Smooth muscle cell of trachea (primary cell): ENCODE measurements around the gene KBTBD7. TPM values are rescaled to one million over a fixed set of nuclear protein-coding genes. Genes with fewer than 3 reads are reported as not detected.

Experiments
- total RNA-seq: library from RNA; depleted of rRNA; stranded (reverse); fragments of >200 nt; gene quantifications from 2 replicates; pipeline ENCODE4 v1.2.1, GENCODE V29; 2014

The KBTBD7 gene, protein sequence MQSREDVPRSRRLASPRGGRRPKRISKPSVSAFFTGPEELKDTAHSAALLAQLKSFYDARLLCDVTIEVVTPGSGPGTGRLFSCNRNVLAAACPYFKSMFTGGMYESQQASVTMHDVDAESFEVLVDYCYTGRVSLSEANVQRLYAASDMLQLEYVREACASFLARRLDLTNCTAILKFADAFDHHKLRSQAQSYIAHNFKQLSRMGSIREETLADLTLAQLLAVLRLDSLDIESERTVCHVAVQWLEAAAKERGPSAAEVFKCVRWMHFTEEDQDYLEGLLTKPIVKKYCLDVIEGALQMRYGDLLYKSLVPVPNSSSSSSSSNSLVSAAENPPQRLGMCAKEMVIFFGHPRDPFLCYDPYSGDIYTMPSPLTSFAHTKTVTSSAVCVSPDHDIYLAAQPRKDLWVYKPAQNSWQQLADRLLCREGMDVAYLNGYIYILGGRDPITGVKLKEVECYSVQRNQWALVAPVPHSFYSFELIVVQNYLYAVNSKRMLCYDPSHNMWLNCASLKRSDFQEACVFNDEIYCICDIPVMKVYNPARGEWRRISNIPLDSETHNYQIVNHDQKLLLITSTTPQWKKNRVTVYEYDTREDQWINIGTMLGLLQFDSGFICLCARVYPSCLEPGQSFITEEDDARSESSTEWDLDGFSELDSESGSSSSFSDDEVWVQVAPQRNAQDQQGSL
- 6.7 and 8.1 TPM in 2 replicates for total RNA-seq

DNA sequence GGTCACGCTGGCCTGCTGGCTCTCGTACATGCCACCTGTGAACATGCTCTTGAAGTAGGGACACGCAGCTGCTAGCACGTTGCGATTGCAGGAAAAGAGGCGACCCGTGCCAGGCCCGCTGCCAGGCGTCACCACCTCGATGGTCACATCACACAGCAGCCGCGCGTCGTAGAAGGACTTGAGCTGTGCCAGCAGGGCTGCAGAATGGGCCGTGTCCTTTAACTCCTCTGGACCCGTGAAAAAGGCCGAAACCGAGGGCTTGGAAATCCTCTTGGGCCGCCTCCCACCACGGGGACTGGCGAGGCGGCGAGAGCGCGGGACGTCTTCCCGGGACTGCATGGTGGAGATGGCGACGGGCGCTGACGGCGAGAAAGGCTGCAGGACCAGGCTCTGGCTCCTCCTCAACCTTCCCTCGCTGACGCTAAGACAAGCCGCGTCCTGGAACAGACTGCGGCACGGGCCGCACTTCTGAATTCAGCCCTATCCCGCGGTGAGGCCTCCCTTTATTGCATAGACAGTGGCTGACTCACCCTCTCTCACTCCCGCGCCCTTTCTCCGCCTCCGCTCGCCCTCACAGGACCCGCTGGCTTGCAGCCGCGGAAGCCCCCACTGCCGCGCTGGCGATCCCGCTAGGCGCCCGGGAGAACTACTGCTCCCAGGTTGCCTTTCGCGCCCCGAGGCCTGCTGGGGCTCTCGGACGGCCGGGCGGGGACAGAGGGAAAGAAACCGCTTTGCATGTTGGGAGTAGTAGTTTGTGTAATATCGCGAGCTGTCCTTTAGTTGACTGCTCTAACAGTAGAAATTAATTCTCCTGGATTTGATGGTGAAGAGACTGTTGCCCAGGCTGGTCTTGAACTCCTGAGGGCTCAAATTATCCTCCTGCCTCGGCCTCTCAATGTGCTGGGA, at the start of gene KBTBD7:
Gene KBTBD7, minus strand, starts transcription at position 651 of the 906 bp plus-strand sequence. Its CDS starts 312 bp downstream, at position 339.

Other genes with a start within 250 kb of the KBTBD7 start
- 41.2 and 43.8 TPM in 2 replicates for gene ELF1, start 175.3 kb downstream of the KBTBD7 start, total RNA-seq
- 6.8 and 12.9 TPM in 2 replicates for gene WBP4, start 133.1 kb downstream of the KBTBD7 start, total RNA-seq
- gene KBTBD6, start 61.8 kb downstream of the KBTBD7 start, total RNA-seq: 12.2 and 14.2 TPM in 2 replicates
- 10.6 and 15.7 TPM in 2 replicates for gene MTRF1, start 69.0 kb upstream of the KBTBD7 start, total RNA-seq
- 6.6 and 14.0 TPM in 2 replicates for gene NAA16, start 116.7 kb upstream of the KBTBD7 start, total RNA-seq